ENCODE measurements around the gene PSMA6.
"Not testable (repeated sequence)": the region's sequence is repeated elsewhere in the genome, so short reads cannot be mapped to it uniquely, and the experiment has no call there.

PSMA6 gene

GRCh38 chr14:35320472-35320871 lies 28.3 kb downstream of the PSMA6 start:
- DNase-seq (ENCODE audit: low spot score), result peak; percentile 21

- DNase-seq (ENCODE audit: low spot score), result no peak
Observed at GRCh38 chr14:35326375-35326774, 34.2 kb downstream of the PSMA6 start.

- DNase-seq (ENCODE audit: low spot score), result no peak
Observed at GRCh38 chr14:35331605-35332516, 39.7 kb downstream of the PSMA6 start.

GRCh38 chr14:35332517-35333263 lies 40.5 kb downstream of the PSMA6 start:
- DNase-seq (ENCODE audit: low spot score), result no peak

- no peak for DNase-seq (ENCODE audit: low spot score)
Observed at GRCh38 chr14:35333264-35333730, 41.1 kb downstream of the PSMA6 start.

- no peak for DNase-seq (ENCODE audit: low spot score)
Observed at GRCh38 chr14:35333797-35334743, 41.9 kb downstream of the PSMA6 start.

- no peak for DNase-seq (ENCODE audit: low spot score)
Observed at GRCh38 chr14:35335388-35336092, 43.4 kb downstream of the PSMA6 start.

DNA sequence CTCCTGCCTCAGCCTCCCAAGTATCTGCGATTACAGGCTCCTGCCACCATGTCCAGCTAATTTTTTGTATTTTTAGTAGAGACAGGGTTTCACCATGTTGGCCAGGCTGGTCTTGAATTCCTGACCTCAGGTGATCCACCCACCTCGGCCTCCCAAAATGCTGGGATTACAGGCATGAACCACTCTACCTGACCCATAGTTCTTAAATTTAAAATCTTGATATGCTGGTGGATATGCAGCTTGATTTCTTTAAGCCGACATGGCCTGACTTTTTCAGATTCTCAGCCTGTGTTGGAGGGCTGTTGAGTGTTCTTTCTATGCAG lies 44.0 kb downstream of the PSMA6 start:
- DNase-seq (ENCODE audit: low spot score), result not testable (repeated sequence)

- peak; percentile 54 for DNase-seq (ENCODE audit: low spot score)
Observed at GRCh38 chr14:35336494-35337268, 44.5 kb downstream of the PSMA6 start.

- DNase-seq (ENCODE audit: low spot score), result no peak
Observed at GRCh38 chr14:35337269-35338255, 45.4 kb downstream of the PSMA6 start.

DNA sequence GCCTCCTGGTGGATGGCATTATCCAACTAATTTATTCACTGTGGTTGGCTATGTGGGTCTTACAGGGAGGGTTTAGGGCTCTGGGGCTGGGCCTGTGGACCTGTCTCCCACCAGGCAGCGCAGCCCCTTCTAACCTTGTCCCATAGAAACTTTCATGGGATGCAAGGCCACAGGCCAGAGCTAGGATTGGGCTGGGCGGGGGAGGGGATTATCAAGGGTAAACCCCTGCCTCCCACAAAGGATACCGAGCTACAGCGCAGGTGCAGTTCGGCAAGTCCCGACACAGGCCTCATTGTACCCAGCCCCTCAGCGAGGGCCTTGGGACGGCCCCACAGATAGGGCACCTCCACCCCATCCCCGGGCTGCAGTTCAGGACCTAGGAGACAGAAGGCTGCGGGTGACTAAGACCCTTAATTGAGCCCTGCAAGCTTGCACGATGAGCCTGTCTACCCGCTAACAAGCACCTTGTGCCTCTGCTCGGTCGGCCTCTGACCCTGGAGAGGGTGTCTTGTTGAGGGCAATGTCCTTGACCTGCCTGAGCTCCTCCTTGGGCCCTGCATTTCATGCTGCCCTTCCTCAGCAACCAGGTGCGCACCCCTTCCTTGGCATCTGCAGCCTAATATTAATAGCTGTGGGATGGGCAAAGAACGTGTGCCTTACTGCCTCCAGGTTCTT lies 46.7 kb downstream of the PSMA6 start:
- DNase-seq (ENCODE audit: low spot score), result no peak

GRCh38 chr14:35339761-35340406 lies 47.7 kb downstream of the PSMA6 start:
- DNase-seq (ENCODE audit: low spot score), result peak; percentile 53

- DNase-seq (ENCODE audit: low spot score), result no peak
Observed at GRCh38 chr14:35340616-35341453, 48.7 kb downstream of the PSMA6 start.

DNA sequence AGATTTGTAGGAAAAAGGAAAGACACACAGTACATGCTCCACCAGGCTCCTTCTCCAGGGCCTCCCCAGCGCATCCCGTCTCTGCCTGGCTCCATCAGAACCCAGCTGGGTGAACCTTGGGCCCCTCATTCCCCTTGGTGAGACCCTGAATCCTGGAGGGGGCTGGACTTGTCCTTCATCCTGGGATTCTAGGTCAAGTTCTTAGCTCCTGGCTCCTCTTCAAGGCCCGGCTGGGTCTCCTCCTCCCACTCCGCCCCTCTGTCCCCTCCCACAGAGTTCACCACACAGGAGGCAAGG lies 49.2 kb downstream of the PSMA6 start:
- DNase-seq (ENCODE audit: low spot score), result no peak

DNA sequence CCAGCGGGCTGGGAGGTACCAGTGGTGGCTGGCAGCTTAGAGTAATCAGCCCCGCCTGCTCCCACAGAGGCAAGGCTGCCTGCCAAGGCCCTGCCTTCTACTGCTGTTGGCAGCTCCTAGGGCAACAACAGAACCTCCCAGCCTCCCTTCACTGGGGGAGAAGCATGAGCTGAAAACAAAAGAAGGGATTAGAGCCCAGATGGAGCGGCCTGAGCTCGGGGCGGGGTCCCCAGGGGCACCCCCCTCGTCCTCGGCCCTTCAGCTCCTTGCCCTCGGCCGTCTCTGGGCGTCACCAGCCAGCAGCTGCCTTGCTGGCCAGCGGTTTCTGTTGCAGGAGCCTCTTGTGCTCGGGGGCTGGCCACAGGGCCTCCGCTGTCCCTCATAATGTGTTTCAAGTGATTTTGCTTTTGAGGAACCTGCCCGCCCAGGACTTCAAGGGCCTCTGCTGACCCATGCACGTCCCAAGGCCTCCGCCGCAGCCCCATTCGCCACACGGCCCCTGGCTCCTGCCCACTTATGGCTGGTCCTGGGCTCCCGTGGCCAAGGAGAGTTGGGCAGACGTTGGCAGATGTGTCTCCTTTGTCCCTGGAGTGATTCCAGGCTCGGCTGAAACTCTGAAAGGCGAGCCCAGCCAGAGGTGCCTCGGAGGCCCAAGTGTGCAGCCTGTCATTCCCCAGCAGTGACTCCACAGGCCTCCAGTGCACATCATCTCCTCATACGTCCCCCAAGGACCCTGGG lies 49.7 kb downstream of the PSMA6 start:
- DNase-seq (ENCODE audit: low spot score), result peak; percentile 98

GRCh38 chr14:35342489-35343010 lies 50.4 kb downstream of the PSMA6 start:
- no peak for DNase-seq (ENCODE audit: low spot score)

DNA sequence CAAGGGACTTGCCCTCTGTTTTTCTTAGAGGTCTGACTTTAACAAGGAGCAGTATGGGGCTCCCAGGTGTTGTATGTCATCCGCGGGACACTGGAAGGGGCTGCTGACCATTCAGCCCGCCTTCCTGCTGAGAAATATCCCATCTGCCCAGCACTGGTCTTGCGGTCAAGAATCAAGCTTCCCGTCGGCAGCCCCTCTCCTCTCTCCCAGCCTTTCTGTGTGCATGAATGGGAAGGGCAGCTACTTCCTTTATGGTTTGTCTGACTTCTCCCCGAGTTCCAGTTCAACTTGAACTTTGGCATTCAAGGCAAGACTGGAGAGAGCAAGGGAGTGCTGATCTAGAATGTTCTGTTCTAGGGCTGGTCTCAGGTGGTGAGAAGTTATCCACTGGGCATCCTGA lies 51.5 kb downstream of the PSMA6 start:
- DNase-seq (ENCODE audit: low spot score), result no peak

Data from pons (tissue), 1 donor.